Activated CD4-positive, alpha-beta T cell treated with anti-CD3 and anti-CD28 coated beads for 48 hours (primary cell): ENCODE data around the gene USP44.
"Not testable (repeated sequence)": the region's sequence is repeated elsewhere in the genome, so short reads cannot be mapped to it uniquely, and the experiment has no call there.

Source experiments
- DNase-seq: peaks from one replicate; pipeline ENCODE4 v3.0.0-alpha.2; 2020

Gene USP44

GRCh38 chr12:95505039-95505438, 46.2 kb downstream of the USP44 start:
- no peak for DNase-seq

GRCh38 chr12:95504140-95504539, 47.1 kb downstream of the USP44 start:
- no peak for DNase-seq

- DNase-seq: no peak
These were observed 51.5 kb downstream of the USP44 start for GRCh38 chr12:95499772-95500171.

- DNase-seq: no peak
These were observed 52.3 kb downstream of the USP44 start for GRCh38 chr12:95498968-95499367.

- DNase-seq: no peak
These were observed 54.2 kb downstream of the USP44 start for GRCh38 chr12:95497031-95497430.

- no peak for DNase-seq
These were observed 55.8 kb downstream of the USP44 start for GRCh38 chr12:95495433-95495832.

GRCh38 chr12:95494888-95495287, 56.4 kb downstream of the USP44 start:
- no peak for DNase-seq

- no peak for DNase-seq
These were observed 58.8 kb downstream of the USP44 start for GRCh38 chr12:95492462-95492861.

- no peak for DNase-seq
These were observed 64.3 kb downstream of the USP44 start for GRCh38 chr12:95487024-95487423.

- DNase-seq: no peak
These were observed 66.8 kb downstream of the USP44 start for GRCh38 chr12:95484524-95484923.

- DNase-seq: not testable (repeated sequence)
These were observed 68.7 kb downstream of the USP44 start for GRCh38 chr12:95482564-95482963.

- no peak for DNase-seq
These were observed 69.4 kb downstream of the USP44 start for GRCh38 chr12:95481888-95482287.

GRCh38 chr12:95481072-95481471, 70.2 kb downstream of the USP44 start:
- no peak for DNase-seq

GRCh38 chr12:95480230-95480629, 71.0 kb downstream of the USP44 start:
- DNase-seq: no peak

GRCh38 chr12:95474660-95474958, 76.7 kb downstream of the USP44 start:
- DNase-seq: no peak

- DNase-seq: peak; percentile 97
These were observed 77.2 kb downstream of the USP44 start, which contains the start of gene METAP2 for GRCh38 chr12:95473884-95474659. Gene METAP2 (plus strand): TSS chr12:95474152. CDS start chr12:95474180, 28 bp downstream.

GRCh38 chr12:95473231-95473883, 77.9 kb downstream of the USP44 start:
- peak; percentile 41 for DNase-seq

GRCh38 chr12:95470300-95470699, 81.0 kb downstream of the USP44 start:
- no peak for DNase-seq
